Hepatocyte (in vitro differentiated cells): Measurements from ENCODE around the gene COQ2. TPM values are rescaled to one million over a fixed set of nuclear protein-coding genes. Genes with fewer than 3 reads are reported as not detected.

Experiments
- DNase-seq: peaks from one replicate; pipeline ENCODE4 v3.0.0-alpha.2; 2016; ENCODE audit warnings: low spot score
- H2AFZ ChIP-seq: fragments of 200-600 bp; sonication (generic); 2 replicates; pipeline ENCODE4 v1.6.0; 2016; ENCODE audit warnings: antibody characterized with exemption, mild to moderate bottlenecking
- H3K27ac ChIP-seq: fragments of 200-600 bp; sonication (generic); 2 replicates; pipeline ENCODE4 v1.5.1; 2016; ENCODE audit warnings: mild to moderate bottlenecking
- H3K27me3 ChIP-seq: fragments of 200-600 bp; sonication (generic); 2 replicates; pipeline ENCODE4 v1.6.1; 2016
- H3K36me3 ChIP-seq: fragments of 200-600 bp; sonication (generic); replicated peaks from 2 replicates; pipeline ENCODE4 v1.5.1; 2016; ENCODE audit warnings: low read depth; ENCODE audit not compliant: insufficient read depth
- H3K4me1 ChIP-seq: fragments of 200-600 bp; sonication (generic); 2 replicates; pipeline ENCODE4 v1.5.1; 2016; ENCODE audit warnings: mild to moderate bottlenecking, moderate library complexity; ENCODE audit not compliant: insufficient read depth
- H3K4me2 ChIP-seq: fragments of 200-600 bp; sonication (generic); 2 replicates; pipeline ENCODE4 v1.6.0; 2016
- H3K4me3 ChIP-seq: fragments of 200-600 bp; sonication (generic); 2 replicates; pipeline ENCODE4 v1.5.1; 2016; ENCODE audit warnings: mild to moderate bottlenecking
- H3K79me2 ChIP-seq: fragments of 200-600 bp; sonication (generic); 2 replicates; pipeline ENCODE4 v1.6.0; 2017; ENCODE audit warnings: mild to moderate bottlenecking
- H3K9me2 ChIP-seq: fragments of 200-600 bp; sonication (generic); replicated peaks from 2 replicates; pipeline ENCODE4 v1.6.0; 2017; ENCODE audit warnings: mild to moderate bottlenecking; ENCODE audit not compliant: insufficient read depth
- H3K9me3 ChIP-seq: fragments of 200-600 bp; sonication (generic); 2 replicates; pipeline ENCODE4 v1.5.1; 2016; ENCODE audit warnings: low read depth, mild to moderate bottlenecking
- H4K20me1 ChIP-seq: fragments of 200-600 bp; sonication (generic); 2 replicates; pipeline ENCODE4 v1.6.0; 2016; ENCODE audit warnings: mild to moderate bottlenecking; ENCODE audit not compliant: insufficient read depth, poor library complexity, severe bottlenecking
- CTCF ChIP-seq: fragments of 200-600 bp; sonication (generic); IDR thresholded peaks from 2 replicates; pipeline ENCODE4 v1.5.1; 2016; ENCODE audit warnings: antibody characterized with exemption, mild to moderate bottlenecking; ENCODE audit not compliant: poor library complexity
- EZH2 ChIP-seq: fragments of 200-600 bp; sonication (generic); IDR thresholded peaks from 2 replicates; pipeline ENCODE4 v1.6.1; 2016; ENCODE audit warnings: antibody characterized with exemption, mild to moderate bottlenecking, borderline replicate concordance
- EZH2phosphoT487 ChIP-seq: fragments of 200-600 bp; sonication (generic); IDR thresholded peaks from one replicate; pipeline ENCODE4 v1.6.1; 2018; ENCODE audit warnings: antibody characterized with exemption, mild to moderate bottlenecking, low read depth, moderate library complexity; ENCODE audit not compliant: unreplicated experiment, severe bottlenecking
- WGBS: methylation state at CpG from one replicate; pipeline ENCODE4 v1.1.6; 2016; ENCODE audit warnings: low lambda C conversion rate; ENCODE audit errors: missing lambda C conversion rate; 5-methylcytosine and 5-hydroxymethylcytosine counted together
- polyA plus RNA-seq: library from polyadenylated mRNA; unstranded; fragments of >200 nt; fragmentation: Nextera tagmentation; extraction: Ambion mirVana; gene quantifications from 2 replicates; pipeline ENCODE4 v1.2.1, GENCODE V29; 2016
- total RNA-seq: library from RNA; depleted of rRNA; stranded (reverse); fragments of >200 nt; gene quantifications from 2 replicates; pipeline ENCODE4 v1.2.3, GENCODE V29; 2014

Gene COQ2
- total and polyA plus RNA-seq, 2 experiments from 2014 or later = 13.4 to 18.6 TPM

GRCh38 chr4:83267121-83267829 lies 17.3 kb downstream of the COQ2 start:
- Histone ChIP-seq H3K4me2 (no peak overlapping the region), H3K4me3 (no peak overlapping the region), H3K79me2 (no peaks in the 10 kb centered on the region), H3K4me1 (no peaks in the 10 kb centered on the region), H2AFZ (no peak overlapping the region), H3K27ac (no peak overlapping the region), H3K9me2 (no peaks in the 10 kb centered on the region), H3K36me3 (no peaks in the 10 kb centered on the region), H3K9me3 (no peaks in the 10 kb centered on the region), H3K27me3 (no peaks in the 10 kb centered on the region), H4K20me1 (no peaks in the 10 kb centered on the region)
- no peak for TF ChIP-seq EZH2phosphoT487
- TF ChIP-seq CTCF = no peak
- no peak for TF ChIP-seq EZH2
- WGBS = 82% methylated on average over 7 of the region's 7 CpGs
- no peak for DNase-seq

GRCh38 chr4:83266689-83267088 lies 17.9 kb downstream of the COQ2 start:
- TF ChIP-seq CTCF (no peak), EZH2 (no peak), EZH2phosphoT487 (no peak)
- Histone ChIP-seq H3K9me3 (no peaks in the 10 kb centered on the region), H3K27me3 (no peaks in the 10 kb centered on the region), H3K36me3 (no peaks in the 10 kb centered on the region), H2AFZ (no peak overlapping the region), H3K4me2 (no peak overlapping the region), H3K27ac (no peak overlapping the region), H4K20me1 (no peaks in the 10 kb centered on the region), H3K4me1 (no peaks in the 10 kb centered on the region), H3K9me2 (no peaks in the 10 kb centered on the region), H3K79me2 (no peaks in the 10 kb centered on the region), H3K4me3 (no peak overlapping the region)
- WGBS = 97% methylated on average over 1 of the region's 1 CpG
- no peak for DNase-seq

GRCh38 chr4:83263106-83263505 lies 21.5 kb downstream of the COQ2 start:
- WGBS = 86% methylated on average over 1 of the region's 1 CpG
- no peaks in the 10 kb centered on the region for H3K27me3 ChIP-seq
- no peaks in the 10 kb centered on the region for H3K36me3 ChIP-seq
- H3K9me2 ChIP-seq = no peaks in the 10 kb centered on the region
- TF ChIP-seq CTCF (no peak), EZH2 (no peak), EZH2phosphoT487 (no peak)
- no peaks in the 10 kb centered on the region for H3K79me2 ChIP-seq
- DNase-seq = no peak
- H3K27ac ChIP-seq = no peak overlapping the region
- no peak overlapping the region for H2AFZ ChIP-seq
- no peak overlapping the region for H3K4me2 ChIP-seq
- no peaks in the 10 kb centered on the region for H4K20me1 ChIP-seq
- H3K4me1 ChIP-seq = no peaks in the 10 kb centered on the region
- no peaks in the 10 kb centered on the region for H3K9me3 ChIP-seq
- no peak overlapping the region for H3K4me3 ChIP-seq
